HG03558 (cell line): ENCODE measurements around the gene SYT7.

ENCODE experiments used
- ATAC-seq: cut with Tn5 transposase; IDR thresholded peaks from one replicate; pipeline ENCODE4 v1.9.1; 2021; ENCODE audit warnings: moderate number of reproducible peaks; ENCODE audit not compliant: unreplicated experiment; ENCODE audit errors: extremely low read depth

Gene SYT7

DNA sequence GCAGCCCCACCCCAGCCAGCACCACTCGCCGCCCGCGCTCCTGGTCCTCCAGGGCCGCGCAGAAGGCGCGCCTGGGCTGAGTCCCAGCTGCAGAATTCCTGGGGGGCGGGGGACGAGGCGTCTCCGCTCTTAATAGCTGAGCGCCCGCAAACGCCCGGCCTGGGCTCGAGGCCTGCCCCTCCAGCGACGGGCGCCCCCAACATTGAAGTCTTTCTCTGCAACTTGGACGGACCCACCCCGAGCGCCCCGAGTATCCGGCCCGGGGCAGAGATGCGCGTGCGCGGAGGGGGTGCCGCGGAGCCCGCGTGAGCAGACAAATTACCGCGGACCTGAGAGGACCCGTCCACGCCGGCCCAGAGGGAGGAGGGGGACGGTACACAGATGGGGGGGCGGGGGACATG lies 6.7 kb upstream of the SYT7 start:
- no peak for ATAC-seq

- no peak for ATAC-seq
These were observed 6.0 kb upstream of the SYT7 start for GRCh38 chr11:61586792-61587430.

- no peak for ATAC-seq
These were observed 4.2 kb upstream of the SYT7 start for GRCh38 chr11:61585115-61585514.

DNA sequence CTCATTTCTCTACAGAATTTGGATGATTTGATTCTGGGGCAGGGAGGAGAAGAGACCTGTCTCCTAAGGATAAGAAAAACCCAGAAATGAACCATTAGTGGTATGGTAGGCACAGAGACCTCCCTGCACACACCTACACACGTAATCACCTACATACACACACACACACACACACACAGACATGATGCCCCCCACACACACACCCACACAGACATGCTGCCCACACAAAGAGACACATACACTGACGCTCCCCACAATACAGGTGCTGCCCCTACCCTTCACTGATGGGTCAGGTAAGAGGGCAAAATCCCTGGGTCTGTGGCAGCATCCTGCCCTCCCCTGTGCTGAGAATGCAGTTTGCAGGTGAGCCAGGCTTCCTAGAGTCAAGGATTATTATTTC lies 1.1 kb upstream of the SYT7 start:
- ATAC-seq: no peak

DNA sequence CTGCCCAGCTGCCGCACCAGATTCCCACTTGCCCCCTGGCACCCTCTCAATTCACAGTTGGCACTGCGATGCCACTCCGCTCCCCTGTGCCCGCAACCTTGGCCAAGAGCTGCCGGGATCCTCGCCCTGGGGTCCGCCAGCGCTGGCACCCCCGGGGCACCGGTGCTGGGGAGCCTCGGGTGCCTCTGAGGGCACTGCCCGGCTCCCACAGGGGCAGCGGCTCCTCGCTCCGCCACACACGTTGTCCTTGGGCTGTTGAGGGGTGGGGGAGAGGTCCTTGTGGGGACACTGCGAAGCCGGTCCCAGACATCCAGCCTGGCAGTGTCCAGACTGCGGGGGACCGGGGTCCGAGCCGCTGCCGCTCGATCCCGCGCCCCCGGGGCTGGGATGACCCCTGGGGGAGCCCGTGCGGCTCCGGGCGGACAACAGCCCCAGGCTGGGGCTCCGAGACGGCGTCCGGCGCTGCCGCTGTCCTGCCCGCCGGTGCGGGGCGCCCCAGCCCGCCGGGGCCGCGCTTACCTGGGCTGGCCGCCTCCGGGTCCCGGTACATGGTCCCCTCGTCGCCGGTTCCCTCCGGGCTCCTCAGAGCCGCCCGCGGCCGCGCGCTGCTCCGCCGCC lies 496 bp downstream of the SYT7 start:
- ATAC-seq: no peak

- no peak for ATAC-seq
These were observed 1.1 kb downstream of the SYT7 start for GRCh38 chr11:61579676-61580270.

- no peak for ATAC-seq
These were observed 1.8 kb downstream of the SYT7 start for GRCh38 chr11:61578819-61579675.

DNA sequence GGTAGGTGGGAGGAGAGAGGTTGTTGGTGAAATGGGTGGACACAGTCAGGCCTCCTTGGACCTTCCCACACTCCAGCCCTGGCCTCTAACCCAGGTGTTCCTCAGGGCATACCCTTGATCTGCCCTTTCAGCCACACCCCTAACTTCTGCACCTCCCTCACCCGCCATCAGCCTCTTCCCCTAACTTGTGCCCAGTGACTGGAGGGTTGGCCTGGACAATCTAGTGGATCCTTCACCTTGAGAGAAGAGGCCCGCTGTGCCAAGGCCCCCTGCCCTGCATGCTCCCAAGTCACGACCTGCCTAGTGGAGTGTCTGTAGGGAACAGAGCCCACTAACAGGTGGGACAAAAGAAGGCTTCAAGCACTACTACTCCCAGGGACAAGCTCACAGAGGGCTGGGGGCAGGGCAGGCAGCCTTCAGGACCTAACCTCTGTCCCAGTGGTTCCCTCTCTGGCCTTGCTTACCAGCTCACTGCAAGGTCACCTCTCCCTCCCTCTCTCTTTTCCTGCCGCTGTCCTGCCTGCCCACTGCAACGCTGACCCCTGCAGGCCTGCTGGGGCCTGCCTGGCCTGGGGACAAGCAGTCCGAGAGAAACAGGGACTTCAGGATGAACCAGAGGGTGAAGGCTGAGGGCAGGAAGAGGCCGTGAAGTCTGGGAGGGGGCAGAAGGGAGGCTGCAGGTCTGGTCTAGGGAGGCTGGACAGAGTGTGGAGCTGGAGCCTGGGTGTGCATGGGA lies 3.3 kb downstream of the SYT7 start:
- ATAC-seq: no peak

- ATAC-seq: no peak
These were observed 4.7 kb downstream of the SYT7 start for GRCh38 chr11:61575886-61576861.

DNA sequence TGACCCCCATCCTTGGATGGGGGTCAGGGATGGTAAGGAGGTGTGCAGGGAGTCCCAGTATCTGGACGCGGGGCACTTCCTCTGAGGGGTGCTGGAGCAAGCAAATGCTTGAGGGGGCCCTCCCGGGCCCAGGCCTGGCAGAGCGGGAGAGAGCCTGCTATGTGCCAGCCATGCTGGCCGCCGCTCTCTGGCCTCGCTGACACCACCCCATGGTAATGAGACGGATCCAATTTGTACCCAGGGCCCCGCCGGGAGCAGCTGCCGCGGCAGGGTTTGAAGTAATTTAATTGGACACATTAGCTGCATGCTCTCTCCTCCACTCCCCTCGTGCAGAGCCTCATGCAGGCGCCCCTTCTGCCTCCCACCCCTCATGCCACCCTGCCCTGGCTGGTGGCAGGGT lies 6.3 kb downstream of the SYT7 start:
- ATAC-seq: no peak

- ATAC-seq: no peak
These were observed 8.0 kb downstream of the SYT7 start for GRCh38 chr11:61572913-61573312.

DNA sequence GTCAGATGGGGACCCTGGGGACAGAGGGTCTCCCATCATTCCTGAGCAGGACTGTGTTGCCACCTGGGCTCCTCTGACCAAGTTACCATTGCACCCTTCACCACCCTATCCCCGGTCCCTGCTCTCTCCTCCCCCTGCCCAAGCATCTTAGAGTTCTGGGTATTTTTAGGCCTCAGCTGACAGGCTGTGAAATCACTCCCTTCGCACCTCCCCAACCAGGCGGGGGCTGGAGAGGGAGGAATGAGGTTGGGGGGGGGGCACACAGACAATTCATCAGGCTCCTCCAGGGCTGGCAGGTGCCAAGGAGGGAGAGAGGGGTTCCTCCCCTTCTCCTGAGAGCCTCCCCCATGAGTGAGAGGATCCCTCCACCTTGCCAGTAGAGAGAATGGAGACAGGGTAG lies 9.0 kb downstream of the SYT7 start:
- no peak for ATAC-seq

GRCh38 chr11:61571337-61571736 lies 9.5 kb downstream of the SYT7 start:
- no peak for ATAC-seq

DNA sequence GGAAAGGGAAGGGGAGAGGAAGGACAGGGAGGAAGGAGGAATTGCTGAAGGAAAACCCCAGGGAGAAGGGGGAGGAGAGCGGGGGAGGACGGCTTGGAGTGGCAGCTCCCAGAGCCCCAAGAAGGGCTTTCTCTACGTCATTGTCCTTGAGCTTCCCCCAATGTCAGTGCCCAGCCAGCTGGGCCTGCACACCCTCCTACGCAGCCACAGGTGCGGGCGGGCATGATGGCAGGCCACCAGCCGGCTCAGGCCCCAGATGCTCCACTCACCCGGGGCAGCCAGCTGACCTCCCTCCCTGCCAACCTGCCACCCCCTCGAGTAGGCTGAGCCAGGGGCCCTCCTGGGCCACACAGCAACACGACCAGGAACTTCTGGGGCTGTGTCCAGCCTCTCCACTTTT lies 11.2 kb downstream of the SYT7 start:
- ATAC-seq: no peak

DNA sequence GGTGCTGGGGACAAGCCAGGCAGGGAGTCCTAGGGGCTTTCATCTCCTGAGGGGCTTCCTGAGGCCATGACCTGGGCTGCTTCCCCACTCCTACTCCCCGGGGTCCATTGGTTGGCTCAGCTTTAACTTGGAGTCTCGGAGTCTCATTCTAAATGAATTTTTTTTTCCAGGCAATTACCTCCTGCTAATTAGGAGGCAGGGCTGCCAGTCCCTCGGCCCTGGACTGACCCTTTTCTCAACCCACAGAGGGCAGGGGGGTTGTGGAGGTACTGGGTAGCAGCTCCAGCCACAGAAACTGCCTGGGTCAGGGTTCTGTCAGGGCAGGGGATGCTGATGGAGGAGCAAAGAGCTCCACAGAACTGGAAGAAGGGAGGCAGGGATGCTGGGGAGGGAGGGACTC lies 11.9 kb downstream of the SYT7 start:
- no peak for ATAC-seq

- ATAC-seq: no peak
These were observed 13.4 kb downstream of the SYT7 start for GRCh38 chr11:61567286-61568061.

GRCh38 chr11:61564936-61565696 lies 15.8 kb downstream of the SYT7 start:
- ATAC-seq: no peak

GRCh38 chr11:61560751-61561150 lies 20.1 kb downstream of the SYT7 start:
- ATAC-seq: no peak
